Middle frontal gyrus (tissue), 1 donor: Measurements from ENCODE around the gene CUL4B.
A peak's percentile ranks its signal among the peaks of the same experiment; 100 is the strongest.
"Not testable (repeated sequence)": the region's sequence is repeated elsewhere in the genome, so short reads cannot be mapped to it uniquely, and the experiment has no call there.

Experiments used
- DNase-seq: peaks from one replicate; pipeline ENCODE4 v3.0.0-alpha.2; 2015; ENCODE audit warnings: low spot score; ENCODE audit errors: extremely low spot score

CUL4B gene

GRCh38 chrX:120522820-120523219 lies 37.9 kb downstream of the CUL4B start:
- no peak for DNase-seq

GRCh38 chrX:120517936-120518335 lies 42.8 kb downstream of the CUL4B start:
- DNase-seq: no peak

- no peak for DNase-seq
Measured at GRCh38 chrX:120514236-120514635, 46.5 kb downstream of the CUL4B start.

GRCh38 chrX:120512627-120513026 lies 48.1 kb downstream of the CUL4B start:
- no peak for DNase-seq

- no peak for DNase-seq
Measured at GRCh38 chrX:120512222-120512621, 48.5 kb downstream of the CUL4B start.

- no peak for DNase-seq
Measured at GRCh38 chrX:120504569-120504968, 56.2 kb downstream of the CUL4B start.

GRCh38 chrX:120499301-120500072 lies 61.3 kb downstream of the CUL4B start:
- DNase-seq: no peak

- not testable (repeated sequence) for DNase-seq
Measured at GRCh38 chrX:120490119-120490518, 70.6 kb downstream of the CUL4B start.

- DNase-seq: no peak
Measured at GRCh38 chrX:120486786-120487185, 74.0 kb downstream of the CUL4B start.

GRCh38 chrX:120485638-120486520 lies 74.9 kb downstream of the CUL4B start:
- DNase-seq: peak; percentile 56

GRCh38 chrX:120485315-120485637 lies 75.5 kb downstream of the CUL4B start:
- no peak for DNase-seq

GRCh38 chrX:120477453-120477852 lies 83.3 kb downstream of the CUL4B start:
- DNase-seq: no peak

GRCh38 chrX:120476714-120477113 lies 84.0 kb downstream of the CUL4B start:
- no peak for DNase-seq

- DNase-seq: not testable (repeated sequence)
Measured at GRCh38 chrX:120475447-120475846, 85.3 kb downstream of the CUL4B start.
